ENCODE results near the gene VSTM2L. TPM values are rescaled to one million over a fixed set of nuclear protein-coding genes. Genes with fewer than 3 reads are reported as not detected.

The VSTM2L gene
- total RNA-seq, 1 donor from 2014 or later, result not detected

GRCh38 chr20:37907330-37907676 is 4.4 kb downstream of the VSTM2L start:
- Histone ChIP-seq H3K27me3 (peaks cover 4% of the 10 kb centered on the region), H3K4me1 (peaks cover 12% of the 10 kb centered on the region), H3K4me3 (no peak overlapping the region), H3K9me3 (no peaks in the 10 kb centered on the region), H3K27ac (no peak overlapping the region), H3K36me3 (no peaks in the 10 kb centered on the region)
- intact Hi-C loops (cut with DNase I), result no loop called here
- TF ChIP-seq, protein P1, sequence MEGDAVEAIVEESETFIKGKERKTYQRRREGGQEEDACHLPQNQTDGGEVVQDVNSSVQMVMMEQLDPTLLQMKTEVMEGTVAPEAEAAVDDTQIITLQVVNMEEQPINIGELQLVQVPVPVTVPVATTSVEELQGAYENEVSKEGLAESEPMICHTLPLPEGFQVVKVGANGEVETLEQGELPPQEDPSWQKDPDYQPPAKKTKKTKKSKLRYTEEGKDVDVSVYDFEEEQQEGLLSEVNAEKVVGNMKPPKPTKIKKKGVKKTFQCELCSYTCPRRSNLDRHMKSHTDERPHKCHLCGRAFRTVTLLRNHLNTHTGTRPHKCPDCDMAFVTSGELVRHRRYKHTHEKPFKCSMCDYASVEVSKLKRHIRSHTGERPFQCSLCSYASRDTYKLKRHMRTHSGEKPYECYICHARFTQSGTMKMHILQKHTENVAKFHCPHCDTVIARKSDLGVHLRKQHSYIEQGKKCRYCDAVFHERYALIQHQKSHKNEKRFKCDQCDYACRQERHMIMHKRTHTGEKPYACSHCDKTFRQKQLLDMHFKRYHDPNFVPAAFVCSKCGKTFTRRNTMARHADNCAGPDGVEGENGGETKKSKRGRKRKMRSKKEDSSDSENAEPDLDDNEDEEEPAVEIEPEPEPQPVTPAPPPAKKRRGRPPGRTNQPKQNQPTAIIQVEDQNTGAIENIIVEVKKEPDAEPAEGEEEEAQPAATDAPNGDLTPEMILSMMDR (IDR thresholded peaks at IDR 0.05), result no peak
- TF ChIP-seq POLR2AphosphoS5 (IDR thresholded peaks at IDR 0.05; ENCODE audit: insufficient read depth in 1 of 2, low read depth in 1 of 2) (no peak), POLR2A (IDR thresholded peaks at IDR 0.05) (no peak)
- DNase-seq (ENCODE audit: extremely low spot score in 2 of 2), result no peak

DNA sequence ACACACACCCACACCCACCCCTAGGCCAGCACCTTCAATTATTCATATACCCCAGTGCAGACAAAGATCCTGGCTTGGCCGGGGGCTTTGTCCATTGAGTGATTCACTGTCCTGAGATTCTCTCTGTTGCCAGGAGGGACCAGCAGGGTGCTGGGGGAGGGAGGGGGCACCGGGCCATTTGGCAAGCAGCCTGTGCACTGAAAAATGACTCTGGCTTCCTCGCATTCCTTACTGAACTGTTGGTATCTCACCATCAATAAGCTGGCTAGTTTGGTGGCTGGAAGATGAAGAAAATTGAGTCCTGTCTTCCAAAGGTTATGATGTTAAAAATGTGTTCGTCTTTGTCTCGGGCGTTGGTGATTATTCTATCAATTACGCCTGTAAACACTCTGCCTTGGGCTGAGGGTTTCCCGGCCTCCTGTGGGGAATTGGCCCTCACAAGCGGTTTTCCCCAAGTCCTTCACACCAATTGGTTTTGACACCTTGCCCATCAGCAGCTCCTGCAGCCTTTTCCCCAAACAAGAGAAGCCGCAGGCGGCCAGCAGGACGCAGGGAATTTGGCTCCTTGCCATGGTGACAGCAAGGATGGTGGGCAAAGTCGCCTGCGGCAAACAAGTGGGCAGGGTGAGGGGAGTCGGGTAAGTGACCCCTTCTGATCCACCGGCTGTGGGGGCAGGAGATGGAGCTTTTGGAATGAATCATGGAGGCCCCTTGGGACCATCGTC is 4.9 kb downstream of the VSTM2L start:
- H3K27ac ChIP-seq, result no peak overlapping the region
- no peaks in the 10 kb centered on the region for H3K9me3 ChIP-seq
- H3K36me3 ChIP-seq, result no peaks in the 10 kb centered on the region
- H3K27me3 ChIP-seq, result peaks cover 4% of the 10 kb centered on the region
- intact Hi-C loops (cut with DNase I), result no loop called here
- no peak overlapping the region for H3K4me3 ChIP-seq
- no peak for DNase-seq (ENCODE audit: extremely low spot score in 2 of 2)
- TF ChIP-seq, protein P1 (IDR thresholded peaks at IDR 0.05), result no peak
- no peak for TF ChIP-seq POLR2A (IDR thresholded peaks at IDR 0.05)
- no peak for TF ChIP-seq POLR2AphosphoS5 (IDR thresholded peaks at IDR 0.05; ENCODE audit: insufficient read depth in 1 of 2, low read depth in 1 of 2)
- H3K4me1 ChIP-seq, result peaks cover 6% of the 10 kb centered on the region

- no peak overlapping the region for H3K27ac ChIP-seq
- H3K4me1 ChIP-seq, result peaks cover 19% of the 10 kb centered on the region
- intact Hi-C loops (cut with DNase I), result no loop called here
- DNase-seq (ENCODE audit: extremely low spot score in 2 of 2), result no peak
- no peaks in the 10 kb centered on the region for H3K27me3 ChIP-seq
- no peak for TF ChIP-seq POLR2AphosphoS5 (IDR thresholded peaks at IDR 0.05; ENCODE audit: insufficient read depth in 1 of 2, low read depth in 1 of 2)
- TF ChIP-seq, protein P1 (IDR thresholded peaks at IDR 0.05), result no peak
- no peak for TF ChIP-seq POLR2A (IDR thresholded peaks at IDR 0.05)
- no peak overlapping the region for H3K4me3 ChIP-seq
- H3K36me3 ChIP-seq, result no peaks in the 10 kb centered on the region
- H3K9me3 ChIP-seq, result no peaks in the 10 kb centered on the region
Observed at GRCh38 chr20:37911261-37911660, 8.3 kb downstream of the VSTM2L start.

DNA sequence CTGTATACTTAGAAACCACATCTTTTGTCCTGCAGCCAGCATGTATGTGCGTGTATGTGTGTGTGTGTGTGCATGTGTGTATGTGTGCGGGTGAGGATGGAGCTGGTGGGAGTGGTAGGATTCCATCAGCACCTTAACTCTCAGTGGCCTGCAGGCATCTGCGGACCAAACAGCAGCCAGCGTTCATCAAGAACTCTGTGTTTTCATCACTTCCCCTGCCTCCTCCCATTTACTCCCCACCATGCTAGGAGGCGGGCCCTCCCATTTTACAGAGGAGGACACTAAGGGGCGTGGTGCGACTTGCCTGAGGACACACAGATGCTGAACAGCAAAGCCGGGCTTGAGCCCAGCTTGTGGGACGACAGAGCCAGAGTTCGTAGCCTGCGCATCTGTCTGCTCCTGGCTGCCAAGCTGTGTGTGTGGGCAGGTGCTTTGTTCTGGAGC is 8.9 kb downstream of the VSTM2L start:
- Histone ChIP-seq H3K27me3 (no peaks in the 10 kb centered on the region), H3K27ac (no peak overlapping the region), H3K4me3 (no peak overlapping the region), H3K9me3 (no peaks in the 10 kb centered on the region), H3K36me3 (no peaks in the 10 kb centered on the region), H3K4me1 (peaks cover 20% of the 10 kb centered on the region)
- no peak for TF ChIP-seq POLR2AphosphoS5 (IDR thresholded peaks at IDR 0.05; ENCODE audit: insufficient read depth in 1 of 2, low read depth in 1 of 2)
- no peak for TF ChIP-seq POLR2A (IDR thresholded peaks at IDR 0.05)
- TF ChIP-seq, protein P1 (IDR thresholded peaks at IDR 0.05), result no peak
- DNase-seq (ENCODE audit: extremely low spot score in 2 of 2), result no peak
- intact Hi-C loops (cut with DNase I), result no loop called here

- TF ChIP-seq POLR2AphosphoS5 (IDR thresholded peaks at IDR 0.05; ENCODE audit: insufficient read depth in 1 of 2, low read depth in 1 of 2), result no peak
- no peak for TF ChIP-seq POLR2A (IDR thresholded peaks at IDR 0.05)
- TF ChIP-seq, protein P1 (IDR thresholded peaks at IDR 0.05), result no peak
- no peaks in the 10 kb centered on the region for H3K27me3 ChIP-seq
- no peak overlapping the region for H3K27ac ChIP-seq
- DNase-seq (ENCODE audit: extremely low spot score in 2 of 2), result no peak
- peaks cover 20% of the 10 kb centered on the region for H3K4me1 ChIP-seq
- H3K36me3 ChIP-seq, result no peaks in the 10 kb centered on the region
- intact Hi-C loops (cut with DNase I), result no loop called here
- H3K4me3 ChIP-seq, result no peak overlapping the region
- H3K9me3 ChIP-seq, result no peaks in the 10 kb centered on the region
Observed at GRCh38 chr20:37912874-37913273, 9.9 kb downstream of the VSTM2L start.

All from vagina (tissue), 2 donors.